Renal pelvis (tissue), 12 donors: Measurements from ENCODE around the gene MVB12B. TPM values are rescaled to one million over a fixed set of nuclear protein-coding genes. Genes with fewer than 3 reads are reported as not detected.
A peak's percentile ranks its signal among the peaks of the same experiment; 100 is the strongest.
"Not testable (repeated sequence)": the region's sequence is repeated elsewhere in the genome, so short reads cannot be mapped to it uniquely, and the experiment has no call there.

Source experiments
- DNase-seq: peaks from one replicate; pipeline ENCODE4 v3.0.0-alpha.2; 2013
- long read RNA-seq, 16 experiments: transcript quantifications; one replicate each; lab custom pipeline, GENCODE V29; 2026
- polyA plus RNA-seq, 3 donors: library from polyadenylated mRNA; unstranded; fragments of 120-200 nt; gene quantifications; one replicate each; pipeline ENCODE4 v1.2.1, GENCODE V29; 2013; ENCODE audit not compliant: insufficient read length in 3 of 3

MVB12B gene, protein sequence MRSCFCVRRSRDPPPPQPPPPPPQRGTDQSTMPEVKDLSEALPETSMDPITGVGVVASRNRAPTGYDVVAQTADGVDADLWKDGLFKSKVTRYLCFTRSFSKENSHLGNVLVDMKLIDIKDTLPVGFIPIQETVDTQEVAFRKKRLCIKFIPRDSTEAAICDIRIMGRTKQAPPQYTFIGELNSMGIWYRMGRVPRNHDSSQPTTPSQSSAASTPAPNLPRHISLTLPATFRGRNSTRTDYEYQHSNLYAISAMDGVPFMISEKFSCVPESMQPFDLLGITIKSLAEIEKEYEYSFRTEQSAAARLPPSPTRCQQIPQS
- 10 to 100 TPM; 15.7 to 18.9 (median 17.3) TPM for polyA plus RNA-seq
- long read RNA-seq, donor 1 = 0 reads
- long read RNA-seq, donor 2, full-length matches to known transcripts = 4 of 4 reads
- long read RNA-seq, donor 2, partial matches to known transcripts = 0 of 4 reads
- long read RNA-seq, donor 2, other reads (novel, unspliced or antisense) = 0 of 4 reads
- long read RNA-seq, donor 3, full-length matches to known transcripts = 6 of 6 reads
- long read RNA-seq, donor 3, partial matches to known transcripts = 0 of 6 reads
- long read RNA-seq, donor 3, other reads (novel, unspliced or antisense) = 0 of 6 reads
- long read RNA-seq, donor 4, full-length matches to known transcripts = 3 of 3 reads
- long read RNA-seq, donor 4, partial matches to known transcripts = 0 of 3 reads
- long read RNA-seq, donor 4, other reads (novel, unspliced or antisense) = 0 of 3 reads
- long read RNA-seq, donor 5, full-length matches to known transcripts = 5 of 5 reads
- long read RNA-seq, donor 5, partial matches to known transcripts = 0 of 5 reads
- long read RNA-seq, donor 5, other reads (novel, unspliced or antisense) = 0 of 5 reads
- long read RNA-seq, donor 6, full-length matches to known transcripts = 1 of 1 reads
- long read RNA-seq, donor 6, partial matches to known transcripts = 0 of 1 reads
- long read RNA-seq, donor 6, other reads (novel, unspliced or antisense) = 0 of 1 reads
- long read RNA-seq, donor 7, full-length matches to known transcripts = 6 of 12 reads
- long read RNA-seq, donor 7, partial matches to known transcripts = 6 of 12 reads
- long read RNA-seq, donor 7, other reads (novel, unspliced or antisense) = 0 of 12 reads
- long read RNA-seq, donor 8 = 0 reads
- long read RNA-seq, donor 9, full-length matches to known transcripts = 4 of 4 reads
- long read RNA-seq, donor 9, partial matches to known transcripts = 0 of 4 reads
- long read RNA-seq, donor 9, other reads (novel, unspliced or antisense) = 0 of 4 reads
- long read RNA-seq, donor 10, full-length matches to known transcripts = 5 of 5 reads
- long read RNA-seq, donor 10, partial matches to known transcripts = 0 of 5 reads
- long read RNA-seq, donor 10, other reads (novel, unspliced or antisense) = 0 of 5 reads
- long read RNA-seq, donor 11, full-length matches to known transcripts = 4 of 4 reads
- long read RNA-seq, donor 11, partial matches to known transcripts = 0 of 4 reads
- long read RNA-seq, donor 11, other reads (novel, unspliced or antisense) = 0 of 4 reads
- long read RNA-seq, donor 12, full-length matches to known transcripts = 5 of 5 reads
- long read RNA-seq, donor 12, partial matches to known transcripts = 0 of 5 reads
- long read RNA-seq, donor 12, other reads (novel, unspliced or antisense) = 0 of 5 reads
- long read RNA-seq, donor 13, full-length matches to known transcripts = 2 of 2 reads
- long read RNA-seq, donor 13, partial matches to known transcripts = 0 of 2 reads
- long read RNA-seq, donor 13, other reads (novel, unspliced or antisense) = 0 of 2 reads
- long read RNA-seq, donor 14 = 0 reads
- long read RNA-seq, donor 15, full-length matches to known transcripts = 3 of 3 reads
- long read RNA-seq, donor 15, partial matches to known transcripts = 0 of 3 reads
- long read RNA-seq, donor 15, other reads (novel, unspliced or antisense) = 0 of 3 reads
- long read RNA-seq, donor 16, full-length matches to known transcripts = 4 of 4 reads
- long read RNA-seq, donor 16, partial matches to known transcripts = 0 of 4 reads
- long read RNA-seq, donor 16, other reads (novel, unspliced or antisense) = 0 of 4 reads

GRCh38 chr9:126326228-126327005, at the start of gene MVB12B:
TSS of gene MVB12B (plus strand) at chr9:126326829. CDS start at chr9:126326930, 101 bp downstream.
- DNase-seq = no peak

DNA sequence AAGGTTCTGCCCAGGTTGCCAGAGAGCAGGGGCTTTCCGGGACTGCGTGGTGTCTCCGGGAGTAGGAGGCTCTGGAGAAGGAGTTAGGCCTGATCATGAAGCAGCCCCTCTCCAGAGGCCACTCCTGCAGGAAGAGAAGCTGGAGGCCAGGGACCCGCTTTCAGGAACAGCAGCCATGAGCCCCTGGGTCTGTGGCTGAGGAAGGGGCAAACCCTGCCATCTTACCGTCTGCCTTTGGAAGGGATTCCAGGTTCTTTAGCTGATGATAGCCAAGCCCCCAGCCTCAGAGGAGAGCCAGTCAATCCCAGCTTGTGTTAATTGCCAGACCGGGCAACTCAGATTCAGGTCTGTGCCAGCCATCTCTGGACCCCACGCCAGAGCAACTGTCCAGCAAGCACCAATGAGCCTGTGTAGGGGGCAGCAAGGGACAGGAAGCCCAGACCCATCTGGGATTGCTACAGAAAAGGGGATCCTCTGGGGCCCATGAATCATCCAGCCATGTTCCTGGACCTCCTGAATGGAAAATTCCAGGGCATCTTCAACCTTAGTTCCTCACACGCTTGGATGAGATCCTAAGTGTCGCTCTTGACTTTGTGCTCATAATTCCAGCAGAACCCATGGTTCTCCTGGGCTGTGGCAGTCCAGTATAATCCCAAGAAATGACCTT, 42.7 kb upstream of the MVB12B start:
- DNase-seq = no peak

GRCh38 chr9:126285652-126286051, 41.0 kb upstream of the MVB12B start:
- DNase-seq = not testable (repeated sequence)

- DNase-seq = no peak
These were observed 39.3 kb upstream of the MVB12B start for GRCh38 chr9:126287166-126287866.

DNA sequence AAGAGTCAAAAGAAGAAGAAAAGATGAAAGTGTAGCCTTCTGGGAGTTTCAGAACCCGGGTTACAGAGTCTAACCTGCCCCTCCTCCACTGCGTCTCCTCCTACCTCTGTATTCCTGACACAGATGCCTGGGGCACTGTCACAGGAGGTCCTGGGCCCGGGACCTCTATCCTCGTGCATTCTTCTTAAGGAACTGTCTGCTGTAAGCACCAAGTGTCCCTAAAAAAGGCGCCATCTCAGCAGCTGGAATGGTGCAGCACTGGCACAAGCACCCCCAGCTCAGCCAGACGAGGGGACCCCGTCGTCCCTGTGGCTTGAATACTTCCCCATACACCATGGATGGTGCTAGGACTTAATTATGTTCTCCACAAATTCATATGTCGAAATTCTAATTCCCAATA, 35.8 kb upstream of the MVB12B start:
- DNase-seq = no peak

- DNase-seq = no peak
These were observed 34.7 kb upstream of the MVB12B start for GRCh38 chr9:126291925-126292324.

- no peak for DNase-seq
These were observed 33.7 kb upstream of the MVB12B start for GRCh38 chr9:126292736-126293521.

- DNase-seq = no peak
These were observed 33.1 kb upstream of the MVB12B start for GRCh38 chr9:126293522-126293889.

GRCh38 chr9:126294331-126295081, 32.1 kb upstream of the MVB12B start:
- DNase-seq = no peak

DNA sequence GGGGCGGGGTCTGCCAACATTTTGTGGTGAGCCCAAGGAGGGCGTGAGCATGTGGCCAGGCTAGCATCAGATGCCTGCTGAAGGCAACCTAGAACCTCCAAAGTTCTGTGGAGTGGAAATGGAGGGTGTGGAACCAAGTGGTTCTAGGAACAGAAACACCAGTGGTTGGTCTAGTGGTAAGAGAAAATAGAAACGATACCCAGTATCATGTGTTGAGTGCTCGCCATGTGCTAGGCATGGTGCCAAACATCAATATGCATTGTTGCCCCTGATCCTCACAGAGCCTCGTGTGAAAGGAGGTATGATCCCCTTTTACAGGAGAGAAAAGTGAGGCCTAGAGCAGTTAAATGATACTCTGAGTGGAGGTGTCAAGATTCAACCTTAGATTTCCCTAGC, 31.5 kb upstream of the MVB12B start:
- DNase-seq = no peak

DNA sequence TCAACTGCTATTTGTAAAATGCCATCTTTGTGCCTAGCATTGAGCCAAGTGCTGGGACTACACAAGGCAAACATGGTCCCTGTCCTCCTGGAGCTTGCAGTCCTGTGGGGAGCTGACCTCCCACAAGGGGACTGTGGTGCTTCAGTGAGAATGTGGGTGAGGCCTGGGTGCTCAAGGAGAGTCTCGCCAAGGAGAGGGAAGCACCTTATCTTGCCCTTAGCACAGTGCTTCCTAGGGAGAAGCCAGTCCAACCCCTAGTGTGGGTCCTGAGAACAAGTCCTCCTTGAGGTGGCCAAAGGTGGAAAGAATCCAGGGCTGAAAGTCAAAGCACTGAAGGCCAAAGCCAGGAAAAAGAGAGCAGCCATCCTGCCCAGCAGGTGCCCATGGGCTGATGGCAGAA, 31.1 kb upstream of the MVB12B start:
- no peak for DNase-seq

GRCh38 chr9:126295936-126296600, 30.6 kb upstream of the MVB12B start:
- DNase-seq = no peak

DNA sequence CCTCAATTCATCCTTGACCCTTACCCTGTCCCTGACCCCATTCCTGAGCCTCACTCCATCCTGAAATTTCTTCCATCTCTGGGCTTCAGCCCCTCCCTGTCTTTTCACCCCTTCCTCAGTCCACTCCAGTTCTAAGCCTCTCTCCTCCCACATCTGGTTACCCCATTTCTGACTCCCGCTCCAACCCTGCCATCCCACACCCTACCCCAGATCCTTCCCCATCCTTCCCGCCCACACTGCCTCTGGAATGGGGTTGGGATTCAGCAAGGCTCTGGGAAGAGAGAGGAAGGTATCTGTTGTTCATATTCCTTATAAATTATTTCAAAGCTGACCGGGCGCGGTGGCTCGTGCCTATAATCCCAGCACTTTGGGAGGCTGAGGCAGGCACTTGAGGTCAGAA, 29.9 kb upstream of the MVB12B start:
- DNase-seq = no peak

DNA sequence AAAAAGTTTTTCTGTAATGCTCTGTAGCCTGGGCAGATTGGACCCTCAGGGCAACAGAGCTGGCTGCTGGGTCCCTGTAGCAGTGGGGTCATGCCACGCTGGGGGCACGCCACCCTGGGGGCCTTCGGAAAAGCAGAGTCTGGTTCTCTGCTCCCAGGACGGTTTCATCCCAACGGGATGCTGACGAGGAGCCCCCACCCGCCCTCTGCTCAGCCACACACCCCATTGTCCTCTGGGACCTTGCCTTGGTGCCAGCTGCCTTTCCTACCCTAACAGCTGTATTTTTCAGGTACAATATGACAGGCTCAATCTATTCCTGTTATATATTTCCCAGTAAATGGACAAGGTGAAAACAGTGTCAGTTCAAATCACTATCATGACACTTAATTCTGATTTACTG, 29.0 kb upstream of the MVB12B start:
- DNase-seq = no peak

- peak; percentile 77 for DNase-seq
These were observed 28.4 kb upstream of the MVB12B start for GRCh38 chr9:126298063-126298801.
